ENCODE measurements around the gene AFF3. TPM values are rescaled to one million over a fixed set of nuclear protein-coding genes. Genes with fewer than 3 reads are reported as not detected.
A peak's percentile ranks its signal among the peaks of the same experiment; 100 is the strongest.

The AFF3 gene
- total RNA-seq, 1 experiment from 2014 or later, result 0.22 TPM

GRCh38 chr2:99822474-99823207 lies 319.7 kb downstream of the AFF3 start:
- Histone ChIP-seq H3K56ac (ENCODE audit: insufficient read length, low read depth, low read length) (no peak overlapping the region), H3K79me1 (ENCODE audit: insufficient read depth, low read depth, low read length, poor library complexity, severe bottlenecking) (no peaks in the 10 kb centered on the region), H2BK5ac (ENCODE audit: insufficient read length, low read length) (no peak overlapping the region), H3K27ac (ENCODE audit: insufficient read length, low read depth, low read length) (no peak overlapping the region), H2AK5ac (ENCODE audit: insufficient read length, low read length) (no peak overlapping the region), H3K23me2 (ENCODE audit: insufficient read length, low read depth, low read length, poor library complexity, severe bottlenecking) (no peaks in the 10 kb centered on the region), H2AFZ (ENCODE audit: low read length) (peak overlapping the region; percentile 2), H3K27me3 (ENCODE audit: insufficient read depth, low read length) (no peaks in the 10 kb centered on the region), H4K5ac (ENCODE audit: insufficient read length, low read depth, low read length) (no peak overlapping the region), H3K4ac (ENCODE audit: low read depth, low read length) (no peak overlapping the region), H3K18ac (ENCODE audit: insufficient read length, low read depth, low read length) (no peak overlapping the region), H2BK12ac (ENCODE audit: insufficient read length, low read depth, low read length) (no peak overlapping the region), H3K9me3 (ENCODE audit: control insufficient read depth, low read depth, low read length) (no peaks in the 10 kb centered on the region), H3K9ac (ENCODE audit: extremely low read depth, insufficient read length, low read length) (no peak overlapping the region), H2BK15ac (ENCODE audit: low read depth, low read length) (no peak overlapping the region), H3K4me2 (ENCODE audit: insufficient read depth, insufficient read length, low read length) (no peak overlapping the region), H2BK120ac (ENCODE audit: low read depth, low read length, poor library complexity, severe bottlenecking) (no peak overlapping the region), H4K91ac (ENCODE audit: insufficient read length, low read depth, low read length) (no peak overlapping the region), H3K79me2 (ENCODE audit: insufficient read depth, low read length) (no peaks in the 10 kb centered on the region), H3T11ph (ENCODE audit: low read length) (no peak overlapping the region), H3K4me1 (ENCODE audit: insufficient read depth, low read length) (no peaks in the 10 kb centered on the region), H2BK20ac (ENCODE audit: low read depth, low read length, poor library complexity, severe bottlenecking) (no peak overlapping the region), H4K8ac (replicated peaks; ENCODE audit: insufficient read length, low read depth, low read length) (no peak overlapping the region), H4K20me1 (ENCODE audit: control insufficient read depth, insufficient read depth, insufficient read length) (no peaks in the 10 kb centered on the region), H3K23ac (ENCODE audit: insufficient read length, low read depth, low read length) (no peak overlapping the region), H3K14ac (ENCODE audit: insufficient read depth, low read length) (no peak overlapping the region)
- Mint-ChIP-seq H3K27ac (0 out of 7 replicates have a peak overlapping the region, but pooled peaks of 2 of the 3 experiments have one; percentile 1 to 21), H3K4me1 (peaks cover 17% of the 10 kb centered on the region in 2 experiments), H3K9me3 (no peaks in the 10 kb centered on the region; a peak in 1 of 5 replicates), H3K4me3 (peak overlapping the region in 1 of 2 experiments; percentile 36; a peak in 3 of 5 replicates), H3K27me3 (ENCODE audit: low read depth) (peaks cover 7% of the 10 kb centered on the region), H3K36me3 (ENCODE audit: insufficient read depth in 1 of 3, low read depth in 3 of 3) (no peaks in the 10 kb centered on the region)
- TF ChIP-seq CTCF (conservative IDR thresholded peaks at IDR 0.05), result no peak
- WGBS (ENCODE audit: extremely low coverage, insufficient read length, low lambda C conversion rate), result no CpG with 5 or more reads among the region's 9 CpGs
- peak; percentile 39 for DNase-seq
